Activated CD4-positive, alpha-beta T cell treated with anti-CD3 and anti-CD28 coated beads for 4 hours (primary cell): ENCODE data around the gene TDRKH.

Experiments
- DNase-seq, 2 donors: peaks; one replicate each; pipeline ENCODE4 v3.0.0-alpha.2; 2020

Gene TDRKH

GRCh38 chr1:151790071-151790939 is at the start of gene TDRKH:
Gene TDRKH, minus strand, starts transcription at chr1:151790500. Its CDS starts 7,478 bp downstream, at chr1:151783022.
- DNase-seq, result peak; percentile 99 to 100

GRCh38 chr1:151839457-151840403 is 49.4 kb upstream of the TDRKH start, which contains the start of gene C2CD4D:
Gene C2CD4D, minus strand, starts transcription at chr1:151839820. Its CDS starts 831 bp downstream, at chr1:151838989.
- DNase-seq, result peak; percentile 66 to 69

GRCh38 chr1:151839082-151839412 is 48.7 kb upstream of the TDRKH start:
- no peak for DNase-seq

GRCh38 chr1:151838222-151839081 is 48.2 kb upstream of the TDRKH start:
- peak in 1 of 2 donors; percentile 49 for DNase-seq

GRCh38 chr1:151837884-151838221 is 47.6 kb upstream of the TDRKH start:
- no peak for DNase-seq

- no peak for DNase-seq
Observed at GRCh38 chr1:151837197-151837596, 46.9 kb upstream of the TDRKH start.

GRCh38 chr1:151835596-151835995 is 45.3 kb upstream of the TDRKH start:
- DNase-seq, result no peak

- DNase-seq, result no peak
Observed at GRCh38 chr1:151834239-151834638, 43.9 kb upstream of the TDRKH start.

GRCh38 chr1:151833172-151833900 is 43.0 kb upstream of the TDRKH start:
- no peak for DNase-seq

- DNase-seq, result no peak
Observed at GRCh38 chr1:151832318-151832980, 42.1 kb upstream of the TDRKH start.

GRCh38 chr1:151831605-151832004 is 41.3 kb upstream of the TDRKH start, which contains the start of gene RORC:
Gene RORC, minus strand, starts transcription at chr1:151831802. Its CDS starts 38 bp downstream, at chr1:151831764.
- no peak for DNase-seq

- no peak for DNase-seq
Observed at GRCh38 chr1:151831256-151831591, 40.9 kb upstream of the TDRKH start.

GRCh38 chr1:151830055-151830454 is 39.8 kb upstream of the TDRKH start:
- no peak for DNase-seq

- no peak for DNase-seq
Observed at GRCh38 chr1:151829352-151830046, 39.2 kb upstream of the TDRKH start.

- DNase-seq, result no peak
Observed at GRCh38 chr1:151828921-151829320, 38.6 kb upstream of the TDRKH start.

- peak in 1 of 2 donors; percentile 38 for DNase-seq
Observed at GRCh38 chr1:151827853-151828252, 37.6 kb upstream of the TDRKH start.

- peak; percentile 55 to 68 for DNase-seq
Observed at GRCh38 chr1:151825751-151826660, 35.7 kb upstream of the TDRKH start.

- DNase-seq, result no peak
Observed at GRCh38 chr1:151825204-151825603, 34.9 kb upstream of the TDRKH start.

- no peak for DNase-seq
Observed at GRCh38 chr1:151823175-151823574, 32.9 kb upstream of the TDRKH start.

- peak; percentile 70 to 76 for DNase-seq
Observed at GRCh38 chr1:151822404-151822803, 32.1 kb upstream of the TDRKH start.
